EH (cell line): ENCODE results near the gene APAF1.
"Not testable (repeated sequence)": the region's sequence is repeated elsewhere in the genome, so short reads cannot be mapped to it uniquely, and the experiment has no call there.

Experiments used
- DNase-seq: peaks from one replicate; pipeline ENCODE4 v3.0.0-alpha.2; 2015; ENCODE audit warnings: low read depth

Gene APAF1

GRCh38 chr12:98644712-98645571 lies at the start of gene APAF1, which contains the start of gene IKBIP:
Gene APAF1 (plus strand): TSS chr12:98645290. CDS start chr12:98648360, 3,070 bp downstream.
Gene IKBIP (minus strand): TSS chr12:98644788. CDS start chr12:98644701, 87 bp downstream.
- peak; percentile 96 for DNase-seq

DNA sequence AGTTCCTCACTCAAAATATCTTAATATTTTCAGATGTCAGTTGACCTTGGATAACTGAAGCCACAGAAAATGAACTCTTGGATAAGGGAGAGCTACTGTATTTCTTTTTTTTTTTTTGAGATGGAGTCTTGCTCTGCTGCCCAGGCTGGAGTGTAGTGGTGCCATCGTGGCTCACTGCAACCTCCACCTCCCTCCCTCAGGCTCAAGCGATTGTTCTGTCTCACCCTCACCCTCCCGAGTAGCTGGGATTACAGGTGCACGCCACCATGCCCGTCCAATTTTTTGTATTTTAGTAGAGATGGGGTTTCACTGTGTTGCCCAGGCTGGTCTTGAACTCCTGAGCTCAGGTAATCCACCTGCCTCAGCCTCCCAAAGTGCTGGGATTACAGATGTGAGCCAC lies 47.8 kb upstream of the APAF1 start:
- DNase-seq = not testable (repeated sequence)

- DNase-seq = no peak
Measured at GRCh38 chr12:98601924-98602323, 43.2 kb upstream of the APAF1 start.

- DNase-seq = no peak
Measured at GRCh38 chr12:98606359-98606988, 38.6 kb upstream of the APAF1 start.

- no peak for DNase-seq
Measured at GRCh38 chr12:98610596-98610995, 34.5 kb upstream of the APAF1 start.

- DNase-seq = no peak
Measured at GRCh38 chr12:98612696-98613334, 32.3 kb upstream of the APAF1 start.

GRCh38 chr12:98618952-98619351 lies 26.1 kb upstream of the APAF1 start:
- DNase-seq = peak; percentile 11

DNA sequence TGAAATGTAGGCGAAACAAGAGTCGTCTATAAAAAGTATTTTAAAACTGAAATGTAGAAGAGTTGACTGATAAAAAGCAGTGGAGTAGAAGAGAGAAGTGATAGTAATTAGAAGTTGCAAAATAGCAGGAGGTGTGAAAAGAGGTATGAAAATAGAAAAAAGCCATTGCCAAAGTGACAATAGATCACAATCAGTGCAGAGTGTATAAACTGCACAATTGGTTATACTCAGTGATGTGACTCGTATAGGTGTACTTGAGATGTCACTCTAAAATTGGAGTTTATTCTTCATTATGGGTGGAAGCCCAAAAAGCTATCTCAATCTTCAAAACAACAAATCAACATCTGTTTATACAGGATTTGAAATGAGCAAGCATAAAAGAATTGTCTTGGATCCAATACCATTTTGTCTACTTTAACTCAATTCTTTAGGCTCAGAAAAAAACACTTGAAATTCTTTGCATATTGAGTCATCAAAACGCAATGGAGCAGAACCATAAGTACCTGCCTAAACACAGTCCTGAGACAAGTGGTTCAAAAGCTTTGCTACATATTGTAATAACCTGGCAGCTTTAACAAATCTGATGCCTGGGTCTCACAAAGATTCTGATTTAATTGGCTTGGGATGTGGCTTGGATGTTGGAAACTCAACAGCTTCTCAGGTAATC lies 9.3 kb upstream of the APAF1 start:
- peak; percentile 70 for DNase-seq

GRCh38 chr12:98637068-98637467 lies 8.0 kb upstream of the APAF1 start:
- DNase-seq = no peak

DNA sequence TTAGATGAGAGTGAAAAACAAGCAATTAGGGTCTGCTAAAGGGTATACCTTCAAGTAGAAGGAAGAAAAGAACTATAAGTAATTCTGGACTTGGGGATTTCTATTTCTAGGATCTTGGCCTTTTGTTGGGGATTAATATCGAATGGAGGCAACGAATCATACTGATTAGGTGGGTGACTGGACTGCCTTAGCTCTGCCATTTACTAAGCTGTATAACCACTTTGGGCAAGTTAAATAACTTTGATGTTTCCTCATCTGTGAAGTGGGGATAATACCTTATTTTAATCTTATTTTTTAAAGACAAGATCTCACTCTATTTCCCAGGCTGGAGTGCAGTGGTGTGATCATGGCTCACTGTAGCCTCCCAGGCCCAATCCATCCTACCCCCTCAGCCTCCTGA lies 7.1 kb upstream of the APAF1 start:
- no peak for DNase-seq

- DNase-seq = no peak
Measured at GRCh38 chr12:98639491-98639890, 5.6 kb upstream of the APAF1 start.

- DNase-seq = not testable (repeated sequence)
Measured at GRCh38 chr12:98642801-98643200, 2.3 kb upstream of the APAF1 start.

DNA sequence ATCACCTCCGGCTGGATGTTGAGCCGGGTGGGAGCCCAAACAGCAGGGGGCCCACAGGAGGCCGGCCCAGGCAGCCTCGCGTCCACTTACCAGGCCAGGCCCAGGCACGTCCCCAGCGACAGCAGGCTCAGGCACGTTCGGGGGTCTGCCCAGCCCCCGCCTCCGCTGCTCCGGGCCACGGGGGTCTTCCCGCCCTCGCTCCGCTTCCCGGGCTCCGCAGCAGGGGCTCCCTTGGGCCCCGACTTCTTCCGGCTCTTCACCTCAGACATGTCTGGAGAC lies 718 bp upstream of the APAF1 start:
- no peak for DNase-seq

- DNase-seq = peak; percentile 23
Measured at GRCh38 chr12:98645572-98646067, 530 bp downstream of the APAF1 start.

DNA sequence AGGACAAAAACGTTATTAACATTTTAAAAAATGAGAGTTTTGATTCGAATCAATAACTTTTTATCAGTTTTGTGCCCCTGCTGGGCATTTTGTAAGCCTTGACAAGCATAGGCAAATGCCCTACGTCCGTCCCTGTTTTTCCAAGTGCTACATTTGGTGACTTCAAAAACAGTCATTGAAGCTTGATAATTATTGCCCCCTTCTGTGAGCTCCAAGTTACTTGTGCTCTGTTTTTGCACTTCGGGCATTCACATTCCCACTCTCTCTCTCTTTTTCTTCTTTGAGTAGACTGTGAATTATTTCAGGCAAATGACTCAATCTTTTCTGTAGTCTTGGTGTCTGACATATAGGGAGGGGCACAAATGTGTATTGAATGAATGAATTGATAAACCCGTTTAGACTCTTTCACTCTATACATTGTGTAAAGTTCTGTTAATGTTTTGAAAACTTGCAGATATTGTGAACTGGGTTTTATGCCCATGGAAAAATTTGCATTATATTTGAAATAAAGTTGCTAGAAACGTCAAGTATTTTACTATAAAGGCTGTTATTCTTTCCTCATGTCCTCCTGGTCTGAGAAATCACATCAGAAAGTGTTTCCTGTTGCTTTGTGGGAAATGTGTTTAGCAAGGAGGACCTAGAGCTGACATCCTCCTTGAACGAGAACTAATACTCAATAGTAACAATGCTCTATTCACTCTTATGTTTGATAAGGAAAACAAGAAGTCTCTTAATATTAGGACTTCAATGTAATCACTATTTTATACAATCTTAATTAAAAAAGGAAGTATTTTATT lies 1.4 kb downstream of the APAF1 start:
- DNase-seq = peak; percentile 55

DNA sequence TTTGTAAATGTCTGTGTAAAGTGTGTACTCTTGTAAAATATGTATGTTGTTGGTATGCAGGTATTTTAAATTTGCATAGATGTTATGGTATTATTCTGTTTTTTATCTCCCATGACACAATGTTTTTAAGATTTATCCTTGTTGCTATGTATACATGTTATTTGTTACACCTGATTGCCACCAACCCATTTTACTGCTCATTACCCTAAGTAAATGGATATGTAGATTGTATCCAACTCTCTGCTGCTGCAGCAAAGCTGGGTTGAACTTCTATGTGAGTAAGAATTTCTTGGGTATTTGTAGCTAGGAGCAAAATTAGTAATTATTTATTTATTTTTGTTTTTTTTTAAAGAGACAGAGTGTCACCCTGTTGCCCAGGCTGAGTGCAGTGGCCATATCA lies 6.2 kb downstream of the APAF1 start:
- DNase-seq = peak; percentile 18

GRCh38 chr12:98653866-98654493 lies 8.9 kb downstream of the APAF1 start:
- DNase-seq = peak; percentile 68

DNA sequence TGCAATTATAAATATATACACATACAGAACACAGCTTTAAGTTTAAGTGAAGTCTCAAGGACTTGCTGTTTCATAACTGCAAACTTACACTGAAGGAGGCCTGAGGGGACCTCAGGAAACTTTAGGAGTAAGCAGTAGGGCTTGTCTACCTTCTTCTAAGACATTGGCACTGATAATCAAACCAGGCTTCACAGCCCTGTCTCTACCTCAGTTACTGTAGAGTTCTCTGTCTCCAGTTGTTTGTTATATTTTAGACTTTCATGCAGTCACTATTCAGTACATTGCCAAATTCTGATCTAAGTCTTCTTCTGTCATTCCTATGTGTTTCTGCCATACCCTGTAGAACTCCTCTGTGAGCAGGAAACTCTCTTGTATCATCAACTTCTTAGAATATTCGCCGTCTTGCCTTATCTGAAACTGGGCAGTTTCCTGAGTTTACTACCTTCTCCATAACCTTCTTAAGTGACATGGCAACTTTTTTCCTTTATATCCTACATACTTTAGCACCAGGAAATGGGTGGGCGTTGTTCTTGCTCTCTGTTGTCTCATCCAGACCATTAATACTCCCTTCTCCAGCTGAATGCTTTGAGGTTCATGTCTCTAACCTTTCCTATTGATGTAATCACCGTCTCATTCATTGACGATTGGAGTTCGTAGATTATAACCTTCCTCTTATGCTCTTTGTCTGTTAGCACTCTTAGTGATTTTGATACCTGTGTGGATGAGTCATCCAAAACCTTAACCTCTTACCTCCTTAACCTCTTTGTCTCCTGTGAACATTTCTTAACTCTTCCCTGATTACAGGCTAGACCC lies 11.4 kb downstream of the APAF1 start:
- no peak for DNase-seq

DNA sequence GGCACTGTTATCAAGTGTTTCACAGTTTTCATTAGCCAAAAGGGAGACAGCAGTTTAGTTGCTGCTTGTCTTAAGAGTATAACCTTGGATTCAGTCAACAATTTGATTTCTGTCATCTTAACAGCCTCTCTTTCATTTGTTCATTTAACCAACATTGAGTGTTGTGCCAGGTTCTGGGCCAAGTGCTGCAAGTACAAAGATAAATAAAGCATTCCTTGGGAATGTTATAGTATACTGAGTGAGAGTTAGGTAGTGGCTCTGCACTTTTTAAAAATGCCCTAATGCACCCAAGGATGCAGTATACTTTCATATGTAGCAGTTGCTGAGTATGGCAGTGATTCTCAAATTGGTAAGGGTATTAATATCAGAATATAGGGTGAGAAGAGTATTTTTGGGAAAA lies 15.4 kb downstream of the APAF1 start:
- no peak for DNase-seq

GRCh38 chr12:98669751-98670150 lies 24.7 kb downstream of the APAF1 start:
- no peak for DNase-seq
